GM23248 (cell line): Measurements from ENCODE around the gene APOA4. TPM values are rescaled to one million over a fixed set of nuclear protein-coding genes. Genes with fewer than 3 reads are reported as not detected.
A peak's percentile ranks its signal among the peaks of the same experiment; 100 is the strongest.

ENCODE experiments used
- DNase-seq: peaks from one replicate; pipeline ENCODE4 v3.0.0-alpha.2; 2015
- H2AFZ ChIP-seq: fragments of 200-600 bp; sonication (generic); 2 replicates; pipeline ENCODE4 v1.6.1; 2016; ENCODE audit warnings: antibody characterized with exemption
- H3F3A ChIP-seq: fragments of 200-600 bp; sonication (generic); 2 replicates; pipeline ENCODE4 v1.6.1; 2016; ENCODE audit warnings: mild to moderate bottlenecking, antibody characterized with exemption, mixed run types; ENCODE audit not compliant: insufficient read depth
- H3K27ac ChIP-seq: fragments of 200-600 bp; sonication (generic); 2 replicates; pipeline ENCODE4 v1.5.1; 2016; ENCODE audit warnings: mild to moderate bottlenecking
- H3K27me3 ChIP-seq: fragments of 200-600 bp; sonication (generic); replicated peaks from 2 replicates; pipeline ENCODE4 v1.6.1; 2016; ENCODE audit warnings: mild to moderate bottlenecking; ENCODE audit not compliant: insufficient read depth
- H3K36me3 ChIP-seq: fragments of 200-600 bp; sonication (generic); 2 replicates; pipeline ENCODE4 v1.6.1; 2016; ENCODE audit warnings: low read depth, mild to moderate bottlenecking
- H3K4me1 ChIP-seq: fragments of 200-600 bp; sonication (generic); 2 replicates; pipeline ENCODE4 v1.6.1; 2016; ENCODE audit warnings: mild to moderate bottlenecking; ENCODE audit not compliant: insufficient read depth
- H3K4me2 ChIP-seq: fragments of 200-600 bp; sonication (generic); one replicate; pipeline ENCODE4 v1.6.1; 2016; ENCODE audit warnings: mild to moderate bottlenecking; ENCODE audit not compliant: unreplicated experiment
- H3K4me3 ChIP-seq: fragments of 200-600 bp; sonication (generic); 2 replicates; pipeline ENCODE4 v1.5.1; 2016; ENCODE audit warnings: mild to moderate bottlenecking
- H3K79me2 ChIP-seq: fragments of 200-600 bp; sonication (generic); 2 replicates; pipeline ENCODE4 v1.6.1; 2016; ENCODE audit warnings: mild to moderate bottlenecking; ENCODE audit not compliant: insufficient read depth
- H3K9ac ChIP-seq: fragments of 200-600 bp; sonication (generic); 2 replicates; pipeline ENCODE4 v1.6.1; 2016; ENCODE audit warnings: mild to moderate bottlenecking
- H3K9me2 ChIP-seq: fragments of 200-600 bp; sonication (generic); 2 replicates; pipeline ENCODE4 v1.6.1; 2016; ENCODE audit warnings: mixed run types, mild to moderate bottlenecking, moderate library complexity; ENCODE audit not compliant: insufficient read depth
- H3K9me3 ChIP-seq: fragments of 200-600 bp; sonication (generic); one replicate; pipeline ENCODE4 v1.6.1; 2017; ENCODE audit warnings: low read depth
- H4K20me1 ChIP-seq: fragments of 200-600 bp; sonication (generic); 2 replicates; pipeline ENCODE4 v1.6.0; 2016; ENCODE audit not compliant: insufficient read depth
- EZH2 ChIP-seq: fragments of 200-600 bp; sonication (generic); IDR thresholded peaks from 2 replicates; pipeline ENCODE4 v1.6.1; 2018; ENCODE audit warnings: antibody characterized with exemption, mild to moderate bottlenecking; ENCODE audit not compliant: insufficient read depth, poor library complexity, severe bottlenecking
- EZH2phosphoT487 ChIP-seq: fragments of 200-600 bp; sonication (generic); IDR thresholded peaks from 2 replicates; pipeline ENCODE4 v1.6.1; 2018; ENCODE audit warnings: antibody characterized with exemption, moderate library complexity, mild to moderate bottlenecking, low read depth; ENCODE audit not compliant: insufficient read depth
- whole genome bisulfite sequencing, 2 experiments: methylation state at CpG; one replicate each; pipeline ENCODE4 v1.1.6; 2015 to 2017; ENCODE audit warnings: low lambda C conversion rate in 2 of 2, low coverage in 1 of 2; ENCODE audit errors: missing lambda C conversion rate in 2 of 2; 5-methylcytosine and 5-hydroxymethylcytosine counted together
- in situ Hi-C: fragments of 300-500 bp; cut with MboI; formaldehyde crosslinking; loops from 2 replicates; pipeline ENCODE4 v1.15.0; 2020
- polyA plus RNA-seq: library from polyadenylated mRNA; unstranded; fragments of >200 nt; fragmentation: Nextera tagmentation; extraction: Ambion mirVana; gene quantifications from 2 replicates; pipeline ENCODE4 v1.2.1, GENCODE V29; 2016
- total RNA-seq: library from RNA; depleted of rRNA; stranded (reverse); fragments of >200 nt; shearing (Covaris generic); gene quantifications from 2 replicates; pipeline ENCODE4 v1.2.3, GENCODE V29; 2014

The APOA4 gene
- total and polyA plus RNA-seq, 2 experiments from 2014 or later, result not detected

- peak overlapping the region; percentile 26; the same call in 1 of the 2 replicates for H3K4me3 ChIP-seq
- H3K27ac ChIP-seq, result peak overlapping the region; percentile 87
- no peak overlapping the region for H2AFZ ChIP-seq
- H3K9me2 ChIP-seq, result no peaks in the 10 kb centered on the region
- peaks cover 7% of the 10 kb centered on the region; the same call in 1 of the 2 replicates for H3K79me2 ChIP-seq
- peak overlapping the region; percentile 23 for H3K9ac ChIP-seq
- H3K36me3 ChIP-seq, result no peaks in the 10 kb centered on the region
- H3K27me3 ChIP-seq, result no peaks in the 10 kb centered on the region
- DNase-seq, result peak; percentile 96
- WGBS, 2 experiments, result 20 to 21% methylated on average over 6 of the region's 6 CpGs
- H3K4me1 ChIP-seq, result peaks cover 45% of the 10 kb centered on the region
- in situ Hi-C loops, result no loop called here
- no peaks in the 10 kb centered on the region for H3K9me3 ChIP-seq
- H3K4me2 ChIP-seq, result peak overlapping the region; percentile 58
- TF ChIP-seq EZH2 (no peak), EZH2phosphoT487 (no peak)
- H3F3A ChIP-seq, result peaks cover 37% of the 10 kb centered on the region
- H4K20me1 ChIP-seq, result no peaks in the 10 kb centered on the region
Measured at GRCh38 chr11:116853461-116854073, 30.5 kb upstream of the APOA4 start.

DNA sequence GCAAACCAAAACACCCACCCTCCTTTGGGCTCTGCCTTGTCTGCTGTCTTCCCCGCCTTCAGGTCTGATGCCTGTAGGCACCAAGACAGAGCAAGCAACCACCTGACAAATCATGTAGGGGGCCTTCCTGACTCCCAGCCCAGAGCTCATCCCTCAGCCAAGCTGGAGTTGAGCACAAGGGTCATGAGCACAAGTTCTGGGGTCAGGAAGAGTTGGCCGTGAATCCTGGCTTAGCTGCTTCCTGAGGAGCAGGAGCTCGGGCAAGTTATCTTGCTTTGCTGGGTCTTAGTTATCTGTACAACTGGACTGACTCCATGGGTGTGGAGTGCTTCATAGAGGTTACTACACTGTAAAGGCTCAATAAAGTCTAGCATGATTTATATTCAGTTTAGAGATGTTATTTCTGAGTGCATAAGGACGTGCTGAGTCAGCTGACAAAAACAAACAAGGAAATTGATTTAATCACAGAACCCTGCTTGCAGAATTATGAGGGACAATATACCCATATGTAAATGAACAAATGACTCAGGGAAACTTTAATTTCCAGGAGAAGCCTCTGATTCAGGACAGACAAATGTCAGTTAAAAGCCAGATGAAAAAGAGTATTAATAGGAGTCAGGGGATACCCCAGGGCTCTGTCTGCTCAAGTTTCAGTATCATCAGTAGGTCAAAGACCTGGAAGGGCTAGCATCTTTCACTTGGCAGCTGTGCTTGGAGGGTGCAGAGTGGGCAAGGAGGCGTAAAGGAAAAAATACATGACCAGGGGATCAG lies 29.3 kb upstream of the APOA4 start:
- Histone ChIP-seq H3K4me3 (no peak overlapping the region), H3K9ac (no peak overlapping the region), H3F3A (peaks cover 36% of the 10 kb centered on the region), H2AFZ (no peak overlapping the region), H3K27ac (peak overlapping the region; percentile 87), H3K4me2 (peak overlapping the region; percentile 58), H3K9me3 (no peaks in the 10 kb centered on the region), H4K20me1 (no peaks in the 10 kb centered on the region), H3K27me3 (no peaks in the 10 kb centered on the region), H3K4me1 (peaks cover 41% of the 10 kb centered on the region), H3K36me3 (no peaks in the 10 kb centered on the region), H3K9me2 (no peaks in the 10 kb centered on the region), H3K79me2 (peaks cover 7% of the 10 kb centered on the region; the same call in 1 of the 2 replicates)
- WGBS, 2 experiments, result 52 to 55% methylated on average over 5 of the region's 5 CpGs
- no peak for TF ChIP-seq EZH2phosphoT487
- no peak for TF ChIP-seq EZH2
- in situ Hi-C loops, result no loop called here
- peak; percentile 53 for DNase-seq

GRCh38 chr11:116851626-116852025 lies 28.5 kb upstream of the APOA4 start:
- H3K27me3 ChIP-seq, result no peaks in the 10 kb centered on the region
- peaks cover 29% of the 10 kb centered on the region for H3F3A ChIP-seq
- DNase-seq, result no peak
- TF ChIP-seq EZH2, result no peak
- 95 to 98% methylated on average over 6 to 7 of the region's 7 CpGs for WGBS, 2 experiments
- H3K9ac ChIP-seq, result no peak overlapping the region
- H3K36me3 ChIP-seq, result no peaks in the 10 kb centered on the region; the same call in 1 of the 2 replicates
- peaks cover 32% of the 10 kb centered on the region for H3K4me1 ChIP-seq
- H2AFZ ChIP-seq, result no peak overlapping the region
- H3K4me2 ChIP-seq, result peak overlapping the region; percentile 3
- in situ Hi-C loops, result no loop called here
- no peak overlapping the region for H3K27ac ChIP-seq
- H4K20me1 ChIP-seq, result no peaks in the 10 kb centered on the region
- no peak overlapping the region for H3K4me3 ChIP-seq
- H3K9me3 ChIP-seq, result no peaks in the 10 kb centered on the region
- peaks cover 7% of the 10 kb centered on the region; the same call in 1 of the 2 replicates for H3K79me2 ChIP-seq
- H3K9me2 ChIP-seq, result no peaks in the 10 kb centered on the region

GRCh38 chr11:116849486-116849885 lies 26.4 kb upstream of the APOA4 start:
- H3F3A ChIP-seq, result peaks cover 26% of the 10 kb centered on the region
- TF ChIP-seq EZH2 (no peak), EZH2phosphoT487 (no peak)
- no peak overlapping the region for H3K4me3 ChIP-seq
- no peak for DNase-seq
- no peaks in the 10 kb centered on the region for H3K9me3 ChIP-seq
- no peaks in the 10 kb centered on the region for H3K27me3 ChIP-seq
- no peak overlapping the region for H3K27ac ChIP-seq
- H3K4me1 ChIP-seq, result peaks cover 30% of the 10 kb centered on the region
- no peak overlapping the region for H3K9ac ChIP-seq
- H3K4me2 ChIP-seq, result no peak overlapping the region
- whole genome bisulfite sequencing, 2 experiments, result 97 to 99% methylated on average over 6 of the region's 6 CpGs
- no peaks in the 10 kb centered on the region; the same call in 1 of the 2 replicates for H3K36me3 ChIP-seq
- no peaks in the 10 kb centered on the region for H3K9me2 ChIP-seq
- no peaks in the 10 kb centered on the region for H4K20me1 ChIP-seq
- no peaks in the 10 kb centered on the region for H3K79me2 ChIP-seq
- in situ Hi-C loops, result no loop called here
- H2AFZ ChIP-seq, result no peak overlapping the region
